AG08395 (cell line): ENCODE results near the gene HAND2.
A peak's percentile ranks its signal among the peaks of the same experiment; 100 is the strongest.

ENCODE experiments used
- DNase-seq: peaks from one replicate; pipeline ENCODE4 v3.0.0; 2012; ENCODE audit warnings: mixed read lengths, low spot score

HAND2 gene

GRCh38 chr4:173519111-173520101 is 10.6 kb downstream of the HAND2 start:
- no peak for DNase-seq

GRCh38 chr4:173518425-173519102 is 11.5 kb downstream of the HAND2 start:
- DNase-seq: no peak

GRCh38 chr4:173517781-173518424 is 12.1 kb downstream of the HAND2 start:
- DNase-seq: no peak

- DNase-seq: no peak
Measured at GRCh38 chr4:173516621-173517524, 13.2 kb downstream of the HAND2 start.

- DNase-seq: no peak
Measured at GRCh38 chr4:173515458-173515857, 14.6 kb downstream of the HAND2 start.

GRCh38 chr4:173514641-173515217 is 15.3 kb downstream of the HAND2 start:
- DNase-seq: no peak

- DNase-seq: peak; percentile 35
Measured at GRCh38 chr4:173513651-173514050, 16.4 kb downstream of the HAND2 start.

GRCh38 chr4:173511787-173512361 is 18.2 kb downstream of the HAND2 start:
- DNase-seq: no peak

- peak; percentile 66 for DNase-seq
Measured at GRCh38 chr4:173509036-173510001, 20.7 kb downstream of the HAND2 start.

GRCh38 chr4:173508386-173509035 is 21.5 kb downstream of the HAND2 start:
- DNase-seq: no peak

GRCh38 chr4:173507471-173508385 is 22.3 kb downstream of the HAND2 start:
- no peak for DNase-seq

- no peak for DNase-seq
Measured at GRCh38 chr4:173506597-173507211, 23.3 kb downstream of the HAND2 start.

- DNase-seq: peak; percentile 82
Measured at GRCh38 chr4:173505924-173506518, 24.0 kb downstream of the HAND2 start.

- DNase-seq: no peak
Measured at GRCh38 chr4:173504181-173504503, 25.9 kb downstream of the HAND2 start.

GRCh38 chr4:173503330-173504180 is 26.5 kb downstream of the HAND2 start:
- DNase-seq: no peak

GRCh38 chr4:173502282-173502681 is 27.7 kb downstream of the HAND2 start:
- DNase-seq: no peak
